CD8-positive, alpha-beta memory T cell (primary cell): ENCODE data around the gene SRGAP1. TPM values are rescaled to one million over a fixed set of nuclear protein-coding genes. Genes with fewer than 3 reads are reported as not detected.

Experiments
- CTCF ChIA-PET: fragments of 350-600 bp; sonication (Branson Sonifier 250); formaldehyde crosslinking; loops from one replicate; lab custom pipeline; 2021; ENCODE audit warnings: antibody characterized with exemption; lab: Charles Lee
- POLR2A ChIA-PET: fragments of 350-600 bp; sonication (Branson Sonifier 250); formaldehyde crosslinking; loops from one replicate; lab custom pipeline; 2021; ENCODE audit warnings: antibody characterized with exemption; lab: Charles Lee
- DNase-seq, 5 donors: peaks; one replicate each; pipeline versions ENCODE4 v3.0.0 to v3.0.0-alpha.2; 2020 to 2022; ENCODE audit warnings: mixed read lengths in 1 of 5
- H3K27ac ChIP-seq: one replicate; pipeline ENCODE4 v1.7.0; 2013; ENCODE audit warnings: low read depth, mild to moderate bottlenecking, low read length, moderate library complexity
- H3K27me3 ChIP-seq: 2 replicates; pipeline ENCODE4 v1.7.0; 2013; ENCODE audit warnings: low read length, mild to moderate bottlenecking; ENCODE audit not compliant: insufficient read depth, poor library complexity, severe bottlenecking
- H3K36me3 ChIP-seq: 2 replicates; pipeline ENCODE4 v1.7.0; 2013; ENCODE audit warnings: mild to moderate bottlenecking, low read length, moderate library complexity; ENCODE audit not compliant: insufficient read depth
- H3K4me1 ChIP-seq: 2 replicates; pipeline ENCODE4 v1.7.0; 2013; ENCODE audit warnings: mild to moderate bottlenecking, low read length, moderate library complexity; ENCODE audit not compliant: insufficient read depth
- H3K4me3 ChIP-seq: 2 replicates; pipeline ENCODE4 v1.7.0; 2013; ENCODE audit warnings: mild to moderate bottlenecking, low read length
- H3K9me3 ChIP-seq: 2 replicates; pipeline ENCODE4 v1.7.0; 2013; ENCODE audit warnings: mild to moderate bottlenecking, low read length
- H3K27ac Mint-ChIP-seq, 8 donors: one replicate each; pipeline ENCODE4 v1.8.0; 2020 to 2021; ENCODE audit warnings: mixed read lengths in 8 of 8, mild to moderate bottlenecking in 6 of 8, inconsistent platforms in 3 of 8, moderate library complexity in 3 of 8
- H3K27me3 Mint-ChIP-seq, 2 donors: one replicate each; pipeline ENCODE4 v1.8.0; 2020 to 2021; ENCODE audit warnings: mixed read lengths in 2 of 2, mild to moderate bottlenecking in 1 of 2, moderate library complexity in 1 of 2
- H3K36me3 Mint-ChIP-seq, 3 donors: one replicate each; pipeline ENCODE4 v1.8.0; 2020 to 2021; ENCODE audit warnings: mixed read lengths in 3 of 3, inconsistent platforms in 1 of 3, mild to moderate bottlenecking in 1 of 3
- H3K4me1 Mint-ChIP-seq, 3 donors: one replicate each; pipeline ENCODE4 v1.8.0; 2020 to 2021; ENCODE audit warnings: mixed read lengths in 3 of 3, inconsistent platforms in 1 of 3, mild to moderate bottlenecking in 1 of 3
- H3K4me3 Mint-ChIP-seq, 7 donors: one replicate each; pipeline ENCODE4 v1.8.0; 2020 to 2021; ENCODE audit warnings: mixed read lengths in 7 of 7, mild to moderate bottlenecking in 6 of 7, moderate library complexity in 4 of 7, inconsistent platforms in 2 of 7
- H3K9me3 Mint-ChIP-seq, 5 donors: one replicate each; pipeline ENCODE4 v1.8.0; 2020 to 2022; ENCODE audit warnings: mixed read lengths in 5 of 5, mild to moderate bottlenecking in 3 of 5, moderate library complexity in 2 of 5, inconsistent platforms in 1 of 5
- polyA plus RNA-seq: library from polyadenylated mRNA; unstranded; fragments of 300-500 nt; fragmentation: Illumina TruSeq; gene quantifications from one replicate; pipeline ENCODE4 v1.2.3, GENCODE V29; 2021
- total RNA-seq, 2 experiments: library from RNA; stranded (reverse); gene quantifications; one replicate each; pipeline ENCODE4 v1.2.3, GENCODE V29; 2021

SRGAP1 gene
- total RNA-seq (under 1 TPM; 0.61 to 0.64 TPM), polyA plus RNA-seq (0.09 TPM)

- Mint-ChIP-seq H3K27me3 (peaks cover 10 to 19% of the 10 kb centered on the region in 2 donors), H3K4me3 (peak within 1 kb of the TSS; percentile 89 to 97 (median 96)), H3K9me3 (no peaks in the 10 kb centered on the region), H3K27ac (peak within 1 kb of the TSS in 7 of 8 donors; percentile 11 to 92 (median 87)), H3K36me3 (no peaks in the 10 kb centered on the region), H3K4me1 (peaks cover 8 to 11% (median 11%) of the 10 kb centered on the region in 3 donors)
- Histone ChIP-seq H3K9me3 (no peaks in the 10 kb centered on the region), H3K27me3 (peaks cover 10% of the 10 kb centered on the region), H3K27ac (no peak within 1 kb of the TSS), H3K36me3 (no peaks in the 10 kb centered on the region), H3K4me3 (peak within 1 kb of the TSS; percentile 62), H3K4me1 (peaks cover 7% of the 10 kb centered on the region)
- ChIA-PET POLR2A (interaction anchor here (0.5 to 0.6 kb wide), 2 partner anchors 9 to 243 kb away, joined by 3 read pairs; no protein-coding TSS in a partner anchor), CTCF (interaction anchor here (0.7 to 3.0 kb wide), 12 partner anchors 12 to 548 kb away, joined by 3 to 32 read pairs (median 3); no protein-coding TSS in a partner anchor)
- peak in 2 of 5 donors; percentile 4 to 46 for DNase-seq
Observed at GRCh38 chr12:63844391-63845341, at the start of gene SRGAP1. Gene SRGAP1, plus strand, starts transcription at chr12:63844700. Its CDS starts 117 bp downstream, at chr12:63844817.

- peaks cover 4 to 23% (median 9%) of the 10 kb centered on the region in 3 donors for H3K36me3 Mint-ChIP-seq
- H3K4me1 ChIP-seq: no peaks in the 10 kb centered on the region
- no peaks in the 10 kb centered on the region for H3K9me3 ChIP-seq
- H3K36me3 ChIP-seq: no peaks in the 10 kb centered on the region
- POLR2A ChIA-PET: no interaction called here
- H3K4me1 Mint-ChIP-seq: peaks cover 0 to 1% (median 0%) of the 10 kb centered on the region in 3 donors
- no peak for DNase-seq
- H3K9me3 Mint-ChIP-seq: no peaks in the 10 kb centered on the region
- H3K27ac ChIP-seq: no peak overlapping the region
- H3K27me3 ChIP-seq: no peaks in the 10 kb centered on the region
- no peak overlapping the region for H3K4me3 Mint-ChIP-seq
- H3K4me3 ChIP-seq: no peak overlapping the region
- no peaks in the 10 kb centered on the region for H3K27me3 Mint-ChIP-seq
- CTCF ChIA-PET: no interaction called here
- peak overlapping the region in 1 of 8 donors; percentile 58 for H3K27ac Mint-ChIP-seq
Observed at GRCh38 chr12:63795032-63795687, 49.3 kb upstream of the SRGAP1 start.

GRCh38 chr12:63795944-63796343, 48.6 kb upstream of the SRGAP1 start:
- ChIA-PET POLR2A (no interaction called here), CTCF (no interaction called here)
- Mint-ChIP-seq H3K27ac (no peak overlapping the region), H3K27me3 (no peaks in the 10 kb centered on the region), H3K36me3 (peaks cover under 1 to 16% (median 4%) of the 10 kb centered on the region in 3 donors), H3K4me1 (no peaks in the 10 kb centered on the region), H3K4me3 (no peak overlapping the region), H3K9me3 (no peaks in the 10 kb centered on the region)
- Histone ChIP-seq H3K9me3 (no peaks in the 10 kb centered on the region), H3K4me1 (no peaks in the 10 kb centered on the region), H3K4me3 (no peak overlapping the region), H3K27ac (no peak overlapping the region), H3K36me3 (no peaks in the 10 kb centered on the region), H3K27me3 (no peaks in the 10 kb centered on the region)
- no peak for DNase-seq

GRCh38 chr12:63802012-63802608, 42.4 kb upstream of the SRGAP1 start:
- peak in 2 of 5 donors; percentile 17 to 21 for DNase-seq
- no peaks in the 10 kb centered on the region for H3K27me3 Mint-ChIP-seq
- H3K4me1 ChIP-seq: no peaks in the 10 kb centered on the region
- CTCF ChIA-PET: interaction anchor here (0.9 to 2.7 kb wide), 9 partner anchors 8 to 455 kb away, joined by 3 to 16 read pairs (median 5); partner anchors contain the start of genes DPY19L2 and SRGAP1
- no peaks in the 10 kb centered on the region for H3K36me3 ChIP-seq
- no peak overlapping the region for H3K27ac ChIP-seq
- no peak overlapping the region for H3K4me3 ChIP-seq
- peaks cover 0 to 16% (median 8%) of the 10 kb centered on the region in 3 donors for H3K36me3 Mint-ChIP-seq
- H3K4me1 Mint-ChIP-seq: no peaks in the 10 kb centered on the region
- H3K9me3 ChIP-seq: no peaks in the 10 kb centered on the region
- no peak overlapping the region for H3K4me3 Mint-ChIP-seq
- no peak overlapping the region for H3K27ac Mint-ChIP-seq
- POLR2A ChIA-PET: no interaction called here
- H3K27me3 ChIP-seq: no peaks in the 10 kb centered on the region
- H3K9me3 Mint-ChIP-seq: no peaks in the 10 kb centered on the region

GRCh38 chr12:63804746-63805145, 39.8 kb upstream of the SRGAP1 start:
- Histone ChIP-seq H3K4me3 (no peak overlapping the region), H3K36me3 (no peaks in the 10 kb centered on the region), H3K4me1 (no peaks in the 10 kb centered on the region), H3K9me3 (no peaks in the 10 kb centered on the region), H3K27me3 (no peaks in the 10 kb centered on the region), H3K27ac (no peak overlapping the region)
- no peak for DNase-seq
- Mint-ChIP-seq H3K4me3 (no peak overlapping the region), H3K36me3 (peaks cover 0 to 17% (median 8%) of the 10 kb centered on the region in 3 donors), H3K9me3 (no peaks in the 10 kb centered on the region), H3K4me1 (no peaks in the 10 kb centered on the region), H3K27ac (no peak overlapping the region), H3K27me3 (no peaks in the 10 kb centered on the region)
- CTCF ChIA-PET: no interaction called here
- POLR2A ChIA-PET: no interaction called here

GRCh38 chr12:63805704-63806672, 38.5 kb upstream of the SRGAP1 start:
- H3K36me3 ChIP-seq: no peaks in the 10 kb centered on the region
- H3K4me1 ChIP-seq: no peaks in the 10 kb centered on the region
- no peaks in the 10 kb centered on the region for H3K27me3 ChIP-seq
- no peak for DNase-seq
- H3K9me3 ChIP-seq: no peaks in the 10 kb centered on the region
- Mint-ChIP-seq H3K27ac (no peak overlapping the region), H3K4me1 (no peaks in the 10 kb centered on the region), H3K9me3 (no peaks in the 10 kb centered on the region), H3K27me3 (no peaks in the 10 kb centered on the region), H3K36me3 (peaks cover 0 to 17% (median 8%) of the 10 kb centered on the region in 3 donors), H3K4me3 (no peak overlapping the region)
- no peak overlapping the region for H3K27ac ChIP-seq
- ChIA-PET POLR2A (no interaction called here), CTCF (no interaction called here)
- H3K4me3 ChIP-seq: no peak overlapping the region

GRCh38 chr12:63808631-63809030, 35.9 kb upstream of the SRGAP1 start:
- Mint-ChIP-seq H3K9me3 (no peaks in the 10 kb centered on the region), H3K4me1 (peaks cover 0 to under 1% (median under 1%) of the 10 kb centered on the region in 3 donors), H3K4me3 (no peak overlapping the region), H3K27ac (no peak overlapping the region), H3K36me3 (peaks cover 0 to 17% (median 8%) of the 10 kb centered on the region in 3 donors), H3K27me3 (no peaks in the 10 kb centered on the region)
- ChIA-PET POLR2A (no interaction called here), CTCF (no interaction called here)
- H3K27ac ChIP-seq: no peak overlapping the region
- no peak for DNase-seq
- H3K27me3 ChIP-seq: no peaks in the 10 kb centered on the region
- no peaks in the 10 kb centered on the region for H3K9me3 ChIP-seq
- H3K4me1 ChIP-seq: no peaks in the 10 kb centered on the region
- no peaks in the 10 kb centered on the region for H3K36me3 ChIP-seq
- no peak overlapping the region for H3K4me3 ChIP-seq
